H1 (cell line): ENCODE data around the gene ZNF521. TPM values are rescaled to one million over a fixed set of nuclear protein-coding genes. Genes with fewer than 3 reads are reported as not detected.

Experiments used
- CTBP2 ChIP-seq: IDR thresholded peaks from 2 replicates; pipeline ENCODE4 v1.7.0; 2011; ENCODE audit warnings: borderline replicate concordance, mild to moderate bottlenecking, moderate library complexity, mixed read lengths, low read length; ENCODE audit not compliant: insufficient read depth, insufficient read length
- TBP ChIP-seq: IDR thresholded peaks from 2 replicates; pipeline ENCODE4 v1.6.1; 2011; ENCODE audit warnings: low read depth, low read length, improper control_type of control experiment
- TCF12 ChIP-seq: IDR thresholded peaks from 2 replicates; pipeline ENCODE4 v1.6.1; 2011; ENCODE audit warnings: low read depth, mild to moderate bottlenecking, low read length
- polyA plus RNA-seq, 7 experiments: library from polyadenylated mRNA; depleted of rRNA in 3 of 7; stranded (reverse) in 5 of 7; unstranded in 2 of 7; fragments of >200 nt in 5 of 7; fragments of 200-250 nt in 2 of 7; gene quantifications; 1 replicate in 5 of 7; 2 replicates in 1 of 7; 4 replicates in 1 of 7; pipeline versions ENCODE4 v1.2.1 to v1.2.3, GENCODE V29; 2011 to 2013; ENCODE audit warnings: missing spikeins in 2 of 7, mixed read lengths in 2 of 7
- total RNA-seq: library from RNA; stranded (reverse); fragmentation: NEBNext Ultra II Directional; extraction: Animal tissue kit (Norgen Biotek cat#: 25700); gene quantifications from 2 replicates; pipeline ENCODE4 v1.2.1, GENCODE V29; 2021
- TF ChIP-seq, protein P1 (sequence below): fragments of 300-600 bp; sonication (generic); IDR thresholded peaks from 2 replicates; pipeline ENCODE4 v1.7.1; 2012; ENCODE audit warnings: low read length, moderate library complexity, mild to moderate bottlenecking, inconsistent platforms; ENCODE audit not compliant: insufficient replicate concordance
- TF ChIP-seq, protein P2 (sequence below): IDR thresholded peaks from 2 replicates; pipeline ENCODE4 v1.6.1; 2012; ENCODE audit warnings: inconsistent platforms

Gene ZNF521
- total and polyA plus RNA-seq, 2 of the 8 experiments (the other 6 are each of a cell fraction or from before 2014, with no cell fraction given), result 9.5 to 15.8 TPM

DNA sequence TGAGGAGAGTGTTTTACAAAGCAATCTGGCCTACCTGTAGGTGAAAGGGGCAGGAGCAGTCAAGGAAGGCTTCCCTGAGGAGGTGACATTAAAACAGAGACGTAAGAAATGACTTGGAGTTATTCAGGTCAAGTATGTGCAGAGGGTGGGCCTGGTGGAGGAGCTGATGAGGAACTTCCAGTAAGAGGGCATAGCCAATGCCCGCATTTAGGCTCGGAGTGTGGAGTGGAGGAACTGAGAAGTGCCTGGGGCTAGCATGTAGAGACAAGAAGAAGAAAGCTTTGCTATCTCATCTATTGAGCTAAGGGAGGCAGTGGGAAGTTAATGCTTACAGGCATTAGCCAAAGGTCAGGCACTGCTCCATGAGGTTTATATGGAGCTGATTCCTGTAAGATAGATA, 312.2 kb downstream of the ZNF521 start (continued):
- TF ChIP-seq, protein P1, sequence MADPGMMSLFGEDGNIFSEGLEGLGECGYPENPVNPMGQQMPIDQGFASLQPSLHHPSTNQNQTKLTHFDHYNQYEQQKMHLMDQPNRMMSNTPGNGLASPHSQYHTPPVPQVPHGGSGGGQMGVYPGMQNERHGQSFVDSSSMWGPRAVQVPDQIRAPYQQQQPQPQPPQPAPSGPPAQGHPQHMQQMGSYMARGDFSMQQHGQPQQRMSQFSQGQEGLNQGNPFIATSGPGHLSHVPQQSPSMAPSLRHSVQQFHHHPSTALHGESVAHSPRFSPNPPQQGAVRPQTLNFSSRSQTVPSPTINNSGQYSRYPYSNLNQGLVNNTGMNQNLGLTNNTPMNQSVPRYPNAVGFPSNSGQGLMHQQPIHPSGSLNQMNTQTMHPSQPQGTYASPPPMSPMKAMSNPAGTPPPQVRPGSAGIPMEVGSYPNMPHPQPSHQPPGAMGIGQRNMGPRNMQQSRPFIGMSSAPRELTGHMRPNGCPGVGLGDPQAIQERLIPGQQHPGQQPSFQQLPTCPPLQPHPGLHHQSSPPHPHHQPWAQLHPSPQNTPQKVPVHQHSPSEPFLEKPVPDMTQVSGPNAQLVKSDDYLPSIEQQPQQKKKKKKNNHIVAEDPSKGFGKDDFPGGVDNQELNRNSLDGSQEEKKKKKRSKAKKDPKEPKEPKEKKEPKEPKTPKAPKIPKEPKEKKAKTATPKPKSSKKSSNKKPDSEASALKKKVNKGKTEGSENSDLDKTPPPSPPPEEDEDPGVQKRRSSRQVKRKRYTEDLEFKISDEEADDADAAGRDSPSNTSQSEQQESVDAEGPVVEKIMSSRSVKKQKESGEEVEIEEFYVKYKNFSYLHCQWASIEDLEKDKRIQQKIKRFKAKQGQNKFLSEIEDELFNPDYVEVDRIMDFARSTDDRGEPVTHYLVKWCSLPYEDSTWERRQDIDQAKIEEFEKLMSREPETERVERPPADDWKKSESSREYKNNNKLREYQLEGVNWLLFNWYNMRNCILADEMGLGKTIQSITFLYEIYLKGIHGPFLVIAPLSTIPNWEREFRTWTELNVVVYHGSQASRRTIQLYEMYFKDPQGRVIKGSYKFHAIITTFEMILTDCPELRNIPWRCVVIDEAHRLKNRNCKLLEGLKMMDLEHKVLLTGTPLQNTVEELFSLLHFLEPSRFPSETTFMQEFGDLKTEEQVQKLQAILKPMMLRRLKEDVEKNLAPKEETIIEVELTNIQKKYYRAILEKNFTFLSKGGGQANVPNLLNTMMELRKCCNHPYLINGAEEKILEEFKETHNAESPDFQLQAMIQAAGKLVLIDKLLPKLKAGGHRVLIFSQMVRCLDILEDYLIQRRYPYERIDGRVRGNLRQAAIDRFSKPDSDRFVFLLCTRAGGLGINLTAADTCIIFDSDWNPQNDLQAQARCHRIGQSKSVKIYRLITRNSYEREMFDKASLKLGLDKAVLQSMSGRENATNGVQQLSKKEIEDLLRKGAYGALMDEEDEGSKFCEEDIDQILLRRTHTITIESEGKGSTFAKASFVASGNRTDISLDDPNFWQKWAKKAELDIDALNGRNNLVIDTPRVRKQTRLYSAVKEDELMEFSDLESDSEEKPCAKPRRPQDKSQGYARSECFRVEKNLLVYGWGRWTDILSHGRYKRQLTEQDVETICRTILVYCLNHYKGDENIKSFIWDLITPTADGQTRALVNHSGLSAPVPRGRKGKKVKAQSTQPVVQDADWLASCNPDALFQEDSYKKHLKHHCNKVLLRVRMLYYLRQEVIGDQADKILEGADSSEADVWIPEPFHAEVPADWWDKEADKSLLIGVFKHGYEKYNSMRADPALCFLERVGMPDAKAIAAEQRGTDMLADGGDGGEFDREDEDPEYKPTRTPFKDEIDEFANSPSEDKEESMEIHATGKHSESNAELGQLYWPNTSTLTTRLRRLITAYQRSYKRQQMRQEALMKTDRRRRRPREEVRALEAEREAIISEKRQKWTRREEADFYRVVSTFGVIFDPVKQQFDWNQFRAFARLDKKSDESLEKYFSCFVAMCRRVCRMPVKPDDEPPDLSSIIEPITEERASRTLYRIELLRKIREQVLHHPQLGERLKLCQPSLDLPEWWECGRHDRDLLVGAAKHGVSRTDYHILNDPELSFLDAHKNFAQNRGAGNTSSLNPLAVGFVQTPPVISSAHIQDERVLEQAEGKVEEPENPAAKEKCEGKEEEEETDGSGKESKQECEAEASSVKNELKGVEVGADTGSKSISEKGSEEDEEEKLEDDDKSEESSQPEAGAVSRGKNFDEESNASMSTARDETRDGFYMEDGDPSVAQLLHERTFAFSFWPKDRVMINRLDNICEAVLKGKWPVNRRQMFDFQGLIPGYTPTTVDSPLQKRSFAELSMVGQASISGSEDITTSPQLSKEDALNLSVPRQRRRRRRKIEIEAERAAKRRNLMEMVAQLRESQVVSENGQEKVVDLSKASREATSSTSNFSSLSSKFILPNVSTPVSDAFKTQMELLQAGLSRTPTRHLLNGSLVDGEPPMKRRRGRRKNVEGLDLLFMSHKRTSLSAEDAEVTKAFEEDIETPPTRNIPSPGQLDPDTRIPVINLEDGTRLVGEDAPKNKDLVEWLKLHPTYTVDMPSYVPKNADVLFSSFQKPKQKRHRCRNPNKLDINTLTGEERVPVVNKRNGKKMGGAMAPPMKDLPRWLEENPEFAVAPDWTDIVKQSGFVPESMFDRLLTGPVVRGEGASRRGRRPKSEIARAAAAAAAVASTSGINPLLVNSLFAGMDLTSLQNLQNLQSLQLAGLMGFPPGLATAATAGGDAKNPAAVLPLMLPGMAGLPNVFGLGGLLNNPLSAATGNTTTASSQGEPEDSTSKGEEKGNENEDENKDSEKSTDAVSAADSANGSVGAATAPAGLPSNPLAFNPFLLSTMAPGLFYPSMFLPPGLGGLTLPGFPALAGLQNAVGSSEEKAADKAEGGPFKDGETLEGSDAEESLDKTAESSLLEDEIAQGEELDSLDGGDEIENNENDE, result no peak
- TF ChIP-seq CTBP2 (no peak), TCF12 (no peak), TBP (no peak)
- TF ChIP-seq, protein P2, sequence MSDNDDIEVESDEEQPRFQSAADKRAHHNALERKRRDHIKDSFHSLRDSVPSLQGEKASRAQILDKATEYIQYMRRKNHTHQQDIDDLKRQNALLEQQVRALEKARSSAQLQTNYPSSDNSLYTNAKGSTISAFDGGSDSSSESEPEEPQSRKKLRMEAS, result no peak
